HepG2 (cell line): ENCODE data around the gene GDI1.

Source experiments
- AFF4 ChIP-seq: sonication (generic); formaldehyde crosslinking; IDR thresholded peaks from 2 replicates; pipeline ENCODE4 v1.4.0; 2020; ENCODE audit warnings: missing genetic modification reagents
- GMEB1 ChIP-seq: sonication (generic); formaldehyde crosslinking; IDR thresholded peaks from 2 replicates; pipeline ENCODE4 v1.5.1; 2020; ENCODE audit warnings: missing genetic modification reagents, mild to moderate bottlenecking, borderline replicate concordance
- ISX ChIP-seq: sonication (generic); formaldehyde crosslinking; conservative IDR thresholded peaks from 2 replicates; pipeline ENCODE4 v1.5.0; 2020; ENCODE audit warnings: missing genetic modification reagents
- PATZ1 ChIP-seq: sonication (generic); formaldehyde crosslinking; IDR thresholded peaks from 2 replicates; pipeline ENCODE4 v1.4.0; 2020; ENCODE audit warnings: missing genetic modification reagents
- PCBP2 ChIP-seq: fragments of 200-400 bp; formaldehyde crosslinking; optimal IDR thresholded peaks from 2 replicates; pipeline ENCODE3; 2018; ENCODE audit warnings: low read length, low read depth; ENCODE audit not compliant: poor library complexity, severe bottlenecking
- RXRA ChIP-seq: sonication (generic); formaldehyde crosslinking; IDR thresholded peaks from 2 replicates; pipeline ENCODE4 v1.5.1; 2020; ENCODE audit warnings: missing genetic modification reagents
- TOPORS ChIP-seq: sonication (generic); formaldehyde crosslinking; IDR thresholded peaks from 2 replicates; pipeline ENCODE4 v1.8.0; 2023; ENCODE audit warnings: mild to moderate bottlenecking, missing genetic modification reagents
- ZBTB26 ChIP-seq: IDR thresholded peaks from 2 replicates; pipeline ENCODE4 v1.6.1; 2016; ENCODE audit warnings: missing compliant biosample characterization, missing genetic modification reagents, borderline replicate concordance
- ZNF629 ChIP-seq: sonication (generic); formaldehyde crosslinking; conservative IDR thresholded peaks from 2 replicates; pipeline ENCODE4 v1.5.0; 2020; ENCODE audit warnings: missing genetic modification reagents
- ZZZ3 ChIP-seq: sonication (generic); formaldehyde crosslinking; IDR thresholded peaks from 2 replicates; pipeline ENCODE4 v1.4.0; 2020; ENCODE audit warnings: missing genetic modification reagents, mild to moderate bottlenecking, borderline replicate concordance

GRCh38 chrX:154472685-154473632 is 36.0 kb downstream of the GDI1 start:
- TF ChIP-seq ZBTB26 (CRISPR knock-in tag): no peak
- no peak for TF ChIP-seq AFF4 (CRISPR knock-in tag)
- no peak for TF ChIP-seq GMEB1 (CRISPR knock-in tag)
- TF ChIP-seq ZNF629 (CRISPR knock-in tag): no peak
- TF ChIP-seq ISX (CRISPR knock-in tag): no peak
- TF ChIP-seq ZZZ3: no peak
- no peak for TF ChIP-seq PATZ1 (CRISPR knock-in tag)
- no peak for TF ChIP-seq TOPORS (CRISPR knock-in tag)
- no peak for TF ChIP-seq PCBP2
- no peak for TF ChIP-seq RXRA (CRISPR knock-in tag)
